ENCODE measurements around the gene TMTC4. TPM values are rescaled to one million over a fixed set of nuclear protein-coding genes. Genes with fewer than 3 reads are reported as not detected.

Gene TMTC4
- total RNA-seq, 1 experiment from 2014 or later: 14.6 TPM

- intact Hi-C loops (cut with micrococcal nuclease; ENCODE audit: unreplicated experiment) (no loop called here), in situ Hi-C loops (cut with HindIII; ENCODE audit: low pct_unique_long_range_greater_than_20kb, low sequenced_read_pairs) (no loop called here)
- no TSS peak for BruUV-seq (replicated peaks)
- Histone ChIP-seq H3K4me3 (ENCODE audit: low read depth in 2 of 2, low read length in 2 of 2) (no peak overlapping the region), H3K9me3 (ENCODE audit: control insufficient read depth, insufficient read depth, low read depth, low read length) (no peaks in the 10 kb centered on the region), H3K27me3 (ENCODE audit: control insufficient read depth, insufficient read depth, low read length) (no peaks in the 10 kb centered on the region), H3K27ac (ENCODE audit: low read length) (no peak overlapping the region), H3K36me3 (ENCODE audit: control insufficient read depth, insufficient read depth, low read length) (no peaks in the 10 kb centered on the region), H3K4me1 (ENCODE audit: control insufficient read depth, insufficient read depth, low read length) (no peaks in the 10 kb centered on the region)
- CTCF ChIA-PET: no interaction called here
- POLR2A ChIA-PET: no interaction called here
- no peak for DNase-seq (ENCODE audit: low read depth, low spot score)
- TF ChIP-seq SIN3A (IDR thresholded peaks at IDR 0.05; ENCODE audit: borderline replicate concordance, insufficient read depth, low read depth, low read length) (no peak), REST (IDR thresholded peaks at IDR 0.05; ENCODE audit: insufficient read depth in 1 of 2, low read depth in 2 of 2, low read length in 1 of 2) (no peak), CTCF (IDR thresholded peaks at IDR 0.05) (no peak), POLR2AphosphoS5 (IDR thresholded peaks at IDR 0.05; ENCODE audit: low read depth, low read length) (no peak), TCF7L2 (IDR thresholded peaks at IDR 0.05; ENCODE audit: low read depth, low read length) (no peak)
- no peak for ATAC-seq
These were observed 113.5 kb downstream of the TMTC4 start for GRCh38 chr13:100561158-100561499.

- BruUV-seq (replicated peaks): no TSS peak
- DNase-seq (ENCODE audit: low read depth, low spot score) (no peak), ATAC-seq (no peak)
- Histone ChIP-seq H3K4me3 (ENCODE audit: low read depth in 2 of 2, low read length in 2 of 2) (no peak overlapping the region), H3K36me3 (ENCODE audit: control insufficient read depth, insufficient read depth, low read length) (no peaks in the 10 kb centered on the region), H3K27me3 (ENCODE audit: control insufficient read depth, insufficient read depth, low read length) (no peaks in the 10 kb centered on the region), H3K4me1 (ENCODE audit: control insufficient read depth, insufficient read depth, low read length) (no peaks in the 10 kb centered on the region), H3K27ac (ENCODE audit: low read length) (no peak overlapping the region), H3K9me3 (ENCODE audit: control insufficient read depth, insufficient read depth, low read depth, low read length) (no peaks in the 10 kb centered on the region)
- CTCF ChIA-PET: no interaction called here
- in situ Hi-C loops (cut with HindIII; ENCODE audit: low pct_unique_long_range_greater_than_20kb, low sequenced_read_pairs): no loop called here
- POLR2A ChIA-PET: no interaction called here
- intact Hi-C loops (cut with micrococcal nuclease; ENCODE audit: unreplicated experiment): no loop called here
- TF ChIP-seq REST (IDR thresholded peaks at IDR 0.05; ENCODE audit: insufficient read depth in 1 of 2, low read depth in 2 of 2, low read length in 1 of 2): no peak
- TF ChIP-seq CTCF (IDR thresholded peaks at IDR 0.05): no peak
- no peak for TF ChIP-seq SIN3A (IDR thresholded peaks at IDR 0.05; ENCODE audit: borderline replicate concordance, insufficient read depth, low read depth, low read length)
- no peak for TF ChIP-seq POLR2AphosphoS5 (IDR thresholded peaks at IDR 0.05; ENCODE audit: low read depth, low read length)
- TF ChIP-seq TCF7L2 (IDR thresholded peaks at IDR 0.05; ENCODE audit: low read depth, low read length): no peak
These were observed 114.0 kb downstream of the TMTC4 start for GRCh38 chr13:100560498-100561157.
